C4-2B (cell line): ENCODE measurements around the gene NCKAP5.

ENCODE experiments used
- H3K27ac ChIP-seq: fragments of 450-650 bp; 2 replicates; pipeline ENCODE4 v1.5.1; 2017
- CTCF ChIP-seq: fragments of 450-650 bp; conservative IDR thresholded peaks from 2 replicates; pipeline ENCODE4 v1.5.1; 2017; ENCODE audit warnings: mild to moderate bottlenecking
- ZFX ChIP-seq: fragments of 450-650 bp; IDR thresholded peaks from 2 replicates; pipeline ENCODE4 v1.6.1; 2017

Gene NCKAP5

GRCh38 chr2:133139847-133140533 lies 428.3 kb downstream of the NCKAP5 start:
- TF ChIP-seq ZFX: no peak
- TF ChIP-seq CTCF: no peak
- no peak overlapping the region for H3K27ac ChIP-seq

GRCh38 chr2:133138693-133139092 lies 429.6 kb downstream of the NCKAP5 start:
- no peak overlapping the region for H3K27ac ChIP-seq
- TF ChIP-seq CTCF (no peak), ZFX (no peak)

GRCh38 chr2:133135035-133135654 lies 433.1 kb downstream of the NCKAP5 start:
- no peak overlapping the region for H3K27ac ChIP-seq
- TF ChIP-seq ZFX: no peak

GRCh38 chr2:133130548-133131246 lies 437.6 kb downstream of the NCKAP5 start:
- TF ChIP-seq CTCF: no peak
- TF ChIP-seq ZFX: no peak

GRCh38 chr2:133124446-133124845 lies 443.8 kb downstream of the NCKAP5 start:
- no peak overlapping the region for H3K27ac ChIP-seq
- no peak for TF ChIP-seq CTCF
- no peak for TF ChIP-seq ZFX

More at GRCh38 chr2:133130548-133131246, 437.6 kb downstream of the NCKAP5 start:
- no peak overlapping the region for H3K27ac ChIP-seq

GRCh38 chr2:133123904-133124303 lies 444.4 kb downstream of the NCKAP5 start:
- H3K27ac ChIP-seq: no peak overlapping the region
- TF ChIP-seq ZFX (no peak), CTCF (no peak)

GRCh38 chr2:133123393-133123792 lies 444.9 kb downstream of the NCKAP5 start:
- TF ChIP-seq ZFX (no peak), CTCF (no peak)

More at GRCh38 chr2:133123393-133123792, 444.9 kb downstream of the NCKAP5 start:
- H3K27ac ChIP-seq: no peak overlapping the region
